HepG2 (cell line): Measurements from ENCODE around the gene NCR3LG1. TPM values are rescaled to one million over a fixed set of nuclear protein-coding genes. Genes with fewer than 3 reads are reported as not detected.

Experiments used
- ATAC-seq: fragments of 200-7000 bp; cut with Tn5 transposase; 3 replicates; pipeline ENCODE4 v1.9.1; 2020; ENCODE audit warnings: mild to moderate bottlenecking, moderate library complexity
- BruUV-seq: library from RNA; stranded (reverse); fragments of 400-500 nt; replicated peaks from 2 replicates; lab custom pipeline; 2021; lab: Mats Ljungman, UMichigan
- CTCF ChIA-PET: fragments of 300-600 bp; formaldehyde crosslinking; extraction: SDS; loops from one replicate; lab custom pipeline; 2021; ENCODE audit warnings: low total read pairs, inconsistent platforms, low intra/inter-chr PET ratio; lab: Yijun Ruan, JAX
- POLR2A ChIA-PET: fragments of 350-600 bp; sonication (Branson Sonifier 250); formaldehyde crosslinking; loops from one replicate; lab custom pipeline; 2020; ENCODE audit warnings: antibody characterized with exemption, inconsistent platforms; lab: Yijun Ruan, JAX
- DNase-seq: peaks from one replicate; pipeline ENCODE4 v3.0.0-alpha.2; 2015; ENCODE audit warnings: low spot score
- FAIRE-seq: peaks from 3 replicates; lab custom pipeline; 2011; peaks lifted over from hg19 to GRCh38; lab: Jason Lieb, UNC
- H2AFZ ChIP-seq: one replicate; pipeline ENCODE4 v1.6.1; 2011; ENCODE audit warnings: low read length, inconsistent platforms
- H3K27ac ChIP-seq: fragments of 300-600 bp; 3 replicates; pipeline ENCODE4 v1.8.0; 2011; ENCODE audit warnings: mixed run types, mild to moderate bottlenecking, mixed read lengths, low read length, inconsistent platforms; ENCODE audit not compliant: insufficient read depth; ENCODE audit errors: extremely low read length
- H3K27me3 ChIP-seq, 2 experiments: fragments of 200-600 bp in 1 of 2; 2 replicates in 1 of 2; 3 replicates in 1 of 2; pipeline versions ENCODE4 v1.6.0 to v1.8.0; 2011; ENCODE audit warnings: low read length in 2 of 2, mild to moderate bottlenecking in 2 of 2, moderate library complexity in 2 of 2, inconsistent platforms in 1 of 2; ENCODE audit not compliant: insufficient read depth in 2 of 2, control insufficient read depth in 1 of 2
- H3K36me3 ChIP-seq, 2 experiments: fragments of 200-600 bp in 1 of 2; replicated peaks in 1 of 2; 2 replicates in 1 of 2; 3 replicates in 1 of 2; pipeline versions ENCODE4 v1.5.1 to v1.8.0; 2011; ENCODE audit warnings: low read length in 2 of 2, inconsistent platforms in 1 of 2; ENCODE audit not compliant: insufficient read depth in 2 of 2, control insufficient read depth in 1 of 2
- H3K4me1 ChIP-seq: 2 replicates; pipeline ENCODE4 v1.5.1; 2012; ENCODE audit warnings: low read length, inconsistent platforms; ENCODE audit not compliant: insufficient read depth
- H3K4me2 ChIP-seq: 2 replicates; pipeline ENCODE4 v1.6.0; 2011; ENCODE audit warnings: low read depth, low read length, inconsistent platforms
- H3K4me3 ChIP-seq, 3 experiments: fragments of 200-600 bp in 1 of 3; sonication (generic), shearing (Covaris generic) in 1 of 3; replicated peaks in 1 of 3; 2 replicates each; pipeline ENCODE4 v1.5.1; 2011 to 2016; ENCODE audit warnings: low read length in 3 of 3, inconsistent platforms in 2 of 3, low read depth in 2 of 3, mild to moderate bottlenecking in 2 of 3, control low read depth in 1 of 3, mixed read lengths in 1 of 3; ENCODE audit not compliant: insufficient read depth in 1 of 3
- H3K79me2 ChIP-seq: one replicate; pipeline ENCODE4 v1.6.1; 2011; ENCODE audit warnings: low read length, inconsistent platforms; ENCODE audit not compliant: insufficient read depth
- H3K9ac ChIP-seq: 2 replicates; pipeline ENCODE4 v1.6.0; 2011; ENCODE audit warnings: mild to moderate bottlenecking, low read depth, low read length, inconsistent platforms; ENCODE audit not compliant: insufficient read depth
- H3K9me3 ChIP-seq: 2 replicates; pipeline ENCODE4 v1.5.1; 2012; ENCODE audit warnings: mild to moderate bottlenecking, low read length
- H4K20me1 ChIP-seq: 2 replicates; pipeline ENCODE4 v1.6.0; 2011; ENCODE audit warnings: inconsistent platforms, mild to moderate bottlenecking, low read length, moderate library complexity; ENCODE audit not compliant: insufficient read depth
- CBX5 ChIP-seq: sonication (generic); formaldehyde crosslinking; IDR thresholded peaks from 2 replicates; pipeline ENCODE4 v1.4.0; 2020; ENCODE audit warnings: missing genetic modification reagents, borderline replicate concordance
- CTCF ChIP-seq: sonication (generic); formaldehyde crosslinking; IDR thresholded peaks from 2 replicates; pipeline ENCODE4 v1.5.0; 2020; ENCODE audit warnings: mild to moderate bottlenecking, missing genetic modification reagents, moderate library complexity
- FOXA3 ChIP-seq: IDR thresholded peaks from 2 replicates; pipeline ENCODE4 v1.6.1; 2016; ENCODE audit warnings: missing genetic modification reagents, missing compliant biosample characterization
- GATAD2A ChIP-seq: IDR thresholded peaks from 2 replicates; pipeline ENCODE4 v1.6.1; 2016
- ISL2 ChIP-seq: sonication (generic); formaldehyde crosslinking; IDR thresholded peaks from 2 replicates; pipeline ENCODE4 v1.5.0; 2020; ENCODE audit warnings: missing genetic modification reagents
- KDM5A ChIP-seq: fragments of 200-600 bp; sonication (generic); IDR thresholded peaks from 2 replicates; pipeline ENCODE4 v1.7.0; 2018; ENCODE audit warnings: antibody characterized with exemption, mild to moderate bottlenecking, low read length, borderline replicate concordance
- MLX ChIP-seq: IDR thresholded peaks from 2 replicates; pipeline ENCODE4 v1.6.1; 2016
- STAT6 ChIP-seq: sonication (generic); formaldehyde crosslinking; IDR thresholded peaks from 2 replicates; pipeline ENCODE4 v1.4.0; 2020; ENCODE audit warnings: missing genetic modification reagents, mild to moderate bottlenecking, borderline replicate concordance
- ZBED4 ChIP-seq: sonication (generic); formaldehyde crosslinking; IDR thresholded peaks from 2 replicates; pipeline ENCODE4 v1.4.0; 2020; ENCODE audit warnings: missing genetic modification reagents, borderline replicate concordance
- ZNF251 ChIP-seq: sonication (generic); formaldehyde crosslinking; IDR thresholded peaks from 2 replicates; pipeline ENCODE4 v1.9.0; 2021; ENCODE audit warnings: mild to moderate bottlenecking, missing genetic modification reagents
- ZNF547 ChIP-seq: sonication (generic); formaldehyde crosslinking; IDR thresholded peaks from 2 replicates; pipeline ENCODE4 v1.5.1; 2020; ENCODE audit warnings: mild to moderate bottlenecking, missing genetic modification reagents
- ZNF7 ChIP-seq: IDR thresholded peaks from 2 replicates; pipeline ENCODE4 v1.6.1; 2016; ENCODE audit warnings: missing biosample characterization, missing genetic modification reagents
- WGBS: methylation state at CpG from one replicate; pipeline ENCODE4 v1.1.6; 2017; ENCODE audit warnings: low lambda C conversion rate; 5-methylcytosine and 5-hydroxymethylcytosine counted together
- in situ Hi-C: cut with HindIII; loops from 2 replicates; pipeline ENCODE4 v1.10.0; 2017; ENCODE audit warnings: low pct_unique_long_range_greater_than_20kb; ENCODE audit not compliant: extremely low pct_ligation_motif_present
- intact Hi-C: fragments of 100-400 bp; cut with micrococcal nuclease; formaldehyde crosslinking; loops from one replicate; pipeline ENCODE4 v1.10.0; 2022; ENCODE audit not compliant: unreplicated experiment
- polyA plus RNA-seq, 8 experiments: library from polyadenylated mRNA; depleted of rRNA in 3 of 8; stranded (reverse) in 7 of 8; unstranded in 1 of 8; fragments of >200 nt; fragmentation: Illumina TruSeq in 4 of 8; extraction: Trizol in 4 of 8; gene quantifications; 2 replicates each; pipeline versions ENCODE4 v1.2.1 to v1.2.3, GENCODE V29; 2011 to 2016; ENCODE audit warnings: low read depth in 4 of 8, missing spikeins in 1 of 8, mixed read lengths in 1 of 8; ENCODE audit not compliant: insufficient read depth in 1 of 8
- total RNA-seq, 5 experiments: library from RNA; depleted of rRNA; stranded (reverse); fragments of >200 nt; fragmentation: Illumina TruSeq; extraction: Trizol; gene quantifications; 2 replicates each; pipeline ENCODE4 v1.2.3, GENCODE V29; 2016; ENCODE audit warnings: low read depth in 1 of 5

Gene NCR3LG1
- total and polyA plus RNA-seq, 2 of the 13 experiments (the other 11 are each of a cell fraction or from before 2014, with no cell fraction given): 16.1 to 25.1 TPM

GRCh38 chr11:17351510-17352176 lies at the start of gene NCR3LG1 (continued):
- TF ChIP-seq STAT6 (CRISPR knock-in tag) (no peak), ZNF547 (CRISPR knock-in tag) (peak; percentile 65), CBX5 (CRISPR knock-in tag) (no peak), ISL2 (CRISPR knock-in tag) (0 out of 2 replicates have a peak, but pooled peaks have one; percentile 43), FOXA3 (0 out of 2 replicates have a peak, but pooled peaks have one; percentile 11), GATAD2A (peak; percentile 59)

GRCh38 chr11:17313349-17314231 lies 38.0 kb upstream of the NCR3LG1 start:
- Histone ChIP-seq H3K4me1 (no peaks in the 10 kb centered on the region), H3K9me3 (no peaks in the 10 kb centered on the region), H3K79me2 (no peaks in the 10 kb centered on the region), H3K4me2 (no peak overlapping the region), H3K36me3 (peaks cover 0 to 15% of the 10 kb centered on the region in 2 experiments; a peak in 1 of 5 replicates), H3K27ac (no peak overlapping the region), H2AFZ (no peak overlapping the region), H3K27me3 (no peaks in the 10 kb centered on the region), H3K4me3 (no peak overlapping the region), H3K9ac (no peak overlapping the region), H4K20me1 (no peaks in the 10 kb centered on the region)
- DNase-seq (no peak), ATAC-seq (no peak), FAIRE-seq (no peak)
- CTCF ChIA-PET: no interaction called here
- whole genome bisulfite sequencing: 91% methylated on average over 8 of the region's 8 CpGs
- POLR2A ChIA-PET: no interaction called here
- BruUV-seq: no TSS peak
- intact Hi-C loops: no loop called here
- in situ Hi-C loops: no loop called here
- TF ChIP-seq ZBED4 (CRISPR knock-in tag): no peak
- no peak for TF ChIP-seq MLX (CRISPR knock-in tag)
- no peak for TF ChIP-seq CTCF
- TF ChIP-seq KDM5A: no peak
- TF ChIP-seq ZNF251 (CRISPR knock-in tag): no peak
- no peak for TF ChIP-seq ZNF7 (CRISPR knock-in tag)
